IMR-90 (cell line): ENCODE data around the gene FOXD4L1.
"Not testable (repeated sequence)": the region's sequence is repeated elsewhere in the genome, so short reads cannot be mapped to it uniquely, and the experiment has no call there.

Source experiments
- CEBPB ChIP-seq: IDR thresholded peaks from 2 replicates; pipeline ENCODE4 v1.6.1; 2012; ENCODE audit warnings: low read depth, low read length, improper control_type of control experiment
- FOS ChIP-seq: fragments of 150-350 bp; IDR thresholded peaks from 2 replicates; pipeline ENCODE4 v1.6.1; 2016; ENCODE audit warnings: low read depth, low read length
- POLR2A ChIP-seq: IDR thresholded peaks from 2 replicates; pipeline ENCODE4 v1.6.1; 2012; ENCODE audit warnings: mild to moderate bottlenecking, low read depth, low read length
- RAD21 ChIP-seq: IDR thresholded peaks from 2 replicates; pipeline ENCODE4 v1.6.1; 2012; ENCODE audit warnings: low read length, improper control_type of control experiment
- RCOR1 ChIP-seq: IDR thresholded peaks from 2 replicates; pipeline ENCODE4 v1.6.1; 2012; ENCODE audit warnings: mild to moderate bottlenecking, low read length, improper control_type of control experiment; ENCODE audit not compliant: insufficient replicate concordance
- TF ChIP-seq, protein P1 (sequence below): conservative IDR thresholded peaks from 2 replicates; pipeline ENCODE4 v1.5.1; 2012; ENCODE audit warnings: mild to moderate bottlenecking, low read depth, low read length, improper control_type of control experiment

DNA sequence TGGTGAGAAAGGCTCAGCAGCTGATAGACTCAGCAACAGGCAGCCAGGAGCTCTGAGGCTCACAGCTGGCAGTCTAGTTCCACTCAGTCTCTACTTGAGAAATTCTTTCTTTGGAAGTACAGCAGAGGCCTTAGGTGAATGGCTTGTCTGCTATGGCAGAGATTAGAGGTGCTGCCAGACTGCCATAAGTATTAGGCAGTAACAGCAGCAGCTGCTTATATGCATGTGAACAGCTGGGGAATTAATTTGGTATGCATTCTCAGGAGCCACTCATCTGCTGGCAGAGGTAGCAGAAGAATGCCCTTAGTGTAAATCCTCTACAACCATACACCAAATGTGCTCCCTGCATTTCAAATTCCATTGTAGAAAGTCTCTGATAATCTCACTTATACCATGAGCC, 32.7 kb upstream of the FOXD4L1 start:
- TF ChIP-seq, protein P1, sequence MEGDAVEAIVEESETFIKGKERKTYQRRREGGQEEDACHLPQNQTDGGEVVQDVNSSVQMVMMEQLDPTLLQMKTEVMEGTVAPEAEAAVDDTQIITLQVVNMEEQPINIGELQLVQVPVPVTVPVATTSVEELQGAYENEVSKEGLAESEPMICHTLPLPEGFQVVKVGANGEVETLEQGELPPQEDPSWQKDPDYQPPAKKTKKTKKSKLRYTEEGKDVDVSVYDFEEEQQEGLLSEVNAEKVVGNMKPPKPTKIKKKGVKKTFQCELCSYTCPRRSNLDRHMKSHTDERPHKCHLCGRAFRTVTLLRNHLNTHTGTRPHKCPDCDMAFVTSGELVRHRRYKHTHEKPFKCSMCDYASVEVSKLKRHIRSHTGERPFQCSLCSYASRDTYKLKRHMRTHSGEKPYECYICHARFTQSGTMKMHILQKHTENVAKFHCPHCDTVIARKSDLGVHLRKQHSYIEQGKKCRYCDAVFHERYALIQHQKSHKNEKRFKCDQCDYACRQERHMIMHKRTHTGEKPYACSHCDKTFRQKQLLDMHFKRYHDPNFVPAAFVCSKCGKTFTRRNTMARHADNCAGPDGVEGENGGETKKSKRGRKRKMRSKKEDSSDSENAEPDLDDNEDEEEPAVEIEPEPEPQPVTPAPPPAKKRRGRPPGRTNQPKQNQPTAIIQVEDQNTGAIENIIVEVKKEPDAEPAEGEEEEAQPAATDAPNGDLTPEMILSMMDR = not testable (repeated sequence)
- not testable (repeated sequence) for TF ChIP-seq RCOR1, POLR2A, RAD21, CEBPB, FOS
